Endothelial cell (in vitro differentiated cells): ENCODE results near the gene DCD. TPM values are rescaled to one million over a fixed set of nuclear protein-coding genes. Genes with fewer than 3 reads are reported as not detected.

ENCODE experiments used
- DNase-seq: peaks from one replicate; pipeline ENCODE4 v3.0.0; 2021; ENCODE audit warnings: low spot score
- H3K27ac Mint-ChIP-seq: one replicate; pipeline ENCODE4 v1.8.0; 2021; ENCODE audit warnings: mixed read lengths, inconsistent platforms; ENCODE audit not compliant: unreplicated experiment
- H3K27me3 Mint-ChIP-seq: one replicate; pipeline ENCODE4 v1.8.0; 2021; ENCODE audit warnings: mild to moderate bottlenecking, moderate library complexity, mixed read lengths, inconsistent platforms; ENCODE audit not compliant: unreplicated experiment
- H3K36me3 Mint-ChIP-seq: one replicate; pipeline ENCODE4 v1.8.0; 2021; ENCODE audit warnings: mild to moderate bottlenecking, low read depth, mixed read lengths, inconsistent platforms; ENCODE audit not compliant: unreplicated experiment
- H3K4me1 Mint-ChIP-seq: one replicate; pipeline ENCODE4 v1.8.0; 2021; ENCODE audit warnings: mild to moderate bottlenecking, mixed read lengths, inconsistent platforms; ENCODE audit not compliant: unreplicated experiment
- H3K4me3 Mint-ChIP-seq: one replicate; pipeline ENCODE4 v1.8.0; 2021; ENCODE audit warnings: mild to moderate bottlenecking, mixed read lengths, inconsistent platforms; ENCODE audit not compliant: unreplicated experiment
- H3K9me3 Mint-ChIP-seq: one replicate; pipeline ENCODE4 v1.8.0; 2021; ENCODE audit warnings: mixed read lengths, inconsistent platforms; ENCODE audit not compliant: unreplicated experiment
- CTCF ChIP-seq: fragments of 200-600 bp; sonication (generic); IDR thresholded peaks from one replicate; pipeline ENCODE4 v1.5.0; 2021; ENCODE audit warnings: antibody characterized with exemption; ENCODE audit not compliant: unreplicated experiment
- total RNA-seq: library from RNA; stranded (reverse); fragmentation: NEBNext Ultra II Directional; extraction: Animal tissue kit (Norgen Biotek cat#: 25700); gene quantifications from one replicate; pipeline ENCODE4 v1.2.1, GENCODE V29; 2021; ENCODE audit not compliant: unreplicated experiment

Gene DCD
- total RNA-seq, 1 donor from 2014 or later = not detected

- no peak for TF ChIP-seq CTCF
- H3K27ac Mint-ChIP-seq = no peak overlapping the region
- H3K9me3 Mint-ChIP-seq = no peaks in the 10 kb centered on the region
- no peaks in the 10 kb centered on the region for H3K4me1 Mint-ChIP-seq
- H3K27me3 Mint-ChIP-seq = peaks cover 9% of the 10 kb centered on the region
- no peak for DNase-seq
- H3K4me3 Mint-ChIP-seq = no peak overlapping the region
- no peaks in the 10 kb centered on the region for H3K36me3 Mint-ChIP-seq
These were observed 13.9 kb upstream of the DCD start for GRCh38 chr12:54662026-54662425.

- TF ChIP-seq CTCF = no peak
- Mint-ChIP-seq H3K27me3 (peaks cover 9% of the 10 kb centered on the region), H3K36me3 (no peaks in the 10 kb centered on the region), H3K4me3 (no peak overlapping the region), H3K27ac (no peak overlapping the region), H3K4me1 (no peaks in the 10 kb centered on the region), H3K9me3 (no peaks in the 10 kb centered on the region)
- no peak for DNase-seq
These were observed 12.9 kb upstream of the DCD start for GRCh38 chr12:54661048-54661447.

- no peak for DNase-seq
- no peak for TF ChIP-seq CTCF
- H3K4me1 Mint-ChIP-seq = no peaks in the 10 kb centered on the region
- H3K4me3 Mint-ChIP-seq = no peak overlapping the region
- H3K27me3 Mint-ChIP-seq = peaks cover 9% of the 10 kb centered on the region
- no peaks in the 10 kb centered on the region for H3K9me3 Mint-ChIP-seq
- H3K36me3 Mint-ChIP-seq = no peaks in the 10 kb centered on the region
- no peak overlapping the region for H3K27ac Mint-ChIP-seq
These were observed 12.3 kb upstream of the DCD start for GRCh38 chr12:54660320-54660962.

- Mint-ChIP-seq H3K9me3 (no peaks in the 10 kb centered on the region), H3K27me3 (peaks cover 9% of the 10 kb centered on the region), H3K4me3 (no peak overlapping the region), H3K4me1 (peaks cover 8% of the 10 kb centered on the region), H3K36me3 (no peaks in the 10 kb centered on the region), H3K27ac (no peak overlapping the region)
- peak; percentile 72 for DNase-seq
- TF ChIP-seq CTCF = peak; percentile 48
These were observed 10.4 kb upstream of the DCD start for GRCh38 chr12:54658306-54659264.
